Neural cell (in vitro differentiated cells): ENCODE results near the gene EMC9.

Experiments used
- EP300 ChIP-seq: fragments of 450-650 bp; conservative IDR thresholded peaks from 2 replicates; pipeline ENCODE4 v1.6.1; 2014; ENCODE audit warnings: antibody characterized with exemption, mild to moderate bottlenecking, moderate library complexity; ENCODE audit not compliant: poor library complexity, severe bottlenecking
- EZH2 ChIP-seq: fragments of 200-600, 300-800 bp; shearing (Covaris generic), sonication (generic); IDR thresholded peaks from 2 replicates; pipeline ENCODE4 v1.6.1; 2014; ENCODE audit warnings: antibody characterized with exemption, low read length, borderline replicate concordance, mild to moderate bottlenecking; ENCODE audit not compliant: insufficient read depth, poor library complexity, severe bottlenecking
- MXI1 ChIP-seq: fragments of 450-650 bp; conservative IDR thresholded peaks from 2 replicates; pipeline ENCODE4 v1.6.1; 2014; ENCODE audit warnings: antibody characterized with exemption, mild to moderate bottlenecking; ENCODE audit not compliant: poor library complexity, severe bottlenecking
- POLR2AphosphoS5 ChIP-seq: IDR thresholded peaks from 2 replicates; pipeline ENCODE4 v1.6.1; 2012
- RAD21 ChIP-seq: fragments of 450-650 bp; conservative IDR thresholded peaks from 2 replicates; pipeline ENCODE4 v1.6.1; 2014; ENCODE audit warnings: antibody characterized with exemption, mild to moderate bottlenecking, moderate library complexity
- SMC3 ChIP-seq: fragments of 450-650 bp; conservative IDR thresholded peaks from 2 replicates; pipeline ENCODE4 v1.6.1; 2014; ENCODE audit warnings: antibody characterized with exemption, mild to moderate bottlenecking, moderate library complexity; ENCODE audit not compliant: poor library complexity
- TF ChIP-seq, protein P1 (sequence below): fragments of 450-650 bp; IDR thresholded peaks from 2 replicates; pipeline ENCODE4 v1.5.1; 2014; ENCODE audit warnings: antibody characterized with exemption, mild to moderate bottlenecking, moderate library complexity; ENCODE audit not compliant: poor library complexity, severe bottlenecking

GRCh38 chr14:24141097-24141880 lies at the start of gene EMC9:
- TF ChIP-seq EZH2 (no peak), POLR2AphosphoS5 (peak; percentile 82), EP300 (no peak), RAD21 (no peak), SMC3 (peak; percentile 10), MXI1 (peak; percentile 81)
- TF ChIP-seq, protein P1, sequence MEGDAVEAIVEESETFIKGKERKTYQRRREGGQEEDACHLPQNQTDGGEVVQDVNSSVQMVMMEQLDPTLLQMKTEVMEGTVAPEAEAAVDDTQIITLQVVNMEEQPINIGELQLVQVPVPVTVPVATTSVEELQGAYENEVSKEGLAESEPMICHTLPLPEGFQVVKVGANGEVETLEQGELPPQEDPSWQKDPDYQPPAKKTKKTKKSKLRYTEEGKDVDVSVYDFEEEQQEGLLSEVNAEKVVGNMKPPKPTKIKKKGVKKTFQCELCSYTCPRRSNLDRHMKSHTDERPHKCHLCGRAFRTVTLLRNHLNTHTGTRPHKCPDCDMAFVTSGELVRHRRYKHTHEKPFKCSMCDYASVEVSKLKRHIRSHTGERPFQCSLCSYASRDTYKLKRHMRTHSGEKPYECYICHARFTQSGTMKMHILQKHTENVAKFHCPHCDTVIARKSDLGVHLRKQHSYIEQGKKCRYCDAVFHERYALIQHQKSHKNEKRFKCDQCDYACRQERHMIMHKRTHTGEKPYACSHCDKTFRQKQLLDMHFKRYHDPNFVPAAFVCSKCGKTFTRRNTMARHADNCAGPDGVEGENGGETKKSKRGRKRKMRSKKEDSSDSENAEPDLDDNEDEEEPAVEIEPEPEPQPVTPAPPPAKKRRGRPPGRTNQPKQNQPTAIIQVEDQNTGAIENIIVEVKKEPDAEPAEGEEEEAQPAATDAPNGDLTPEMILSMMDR: peak; percentile 74
